HCT116 (cell line): ENCODE data around the gene RNASE9. TPM values are rescaled to one million over a fixed set of nuclear protein-coding genes. Genes with fewer than 3 reads are reported as not detected.

Experiments
- ATAC-seq: fragments of 200-7000 bp; cut with Tn5 transposase; 2 replicates; pipeline ENCODE4 v1.9.1; 2020; ENCODE audit warnings: mild to moderate bottlenecking, moderate library complexity
- BruUV-seq: library from RNA; stranded (reverse); fragments of 400-500 nt; replicated peaks from 2 replicates; lab custom pipeline; 2021; lab: Mats Ljungman, UMichigan
- CTCF ChIA-PET: fragments of 300-600 bp; sonication (Branson Sonifier 250); formaldehyde crosslinking; loops from one replicate; lab custom pipeline; 2021; ENCODE audit warnings: antibody characterized with exemption; lab: Charles Lee
- POLR2A ChIA-PET: fragments of 300-600, 350-600 bp; sonication (Branson Sonifier 250); formaldehyde crosslinking; loops from one replicate; lab custom pipeline; 2021; ENCODE audit warnings: antibody characterized with exemption; lab: Charles Lee
- RAD21 ChIA-PET, 2 experiments: fragments of 300-600 bp; sonication (Branson Sonifier 250); formaldehyde crosslinking; loops; one replicate each; lab custom pipeline; 2023; ENCODE audit warnings: low total read pairs in 2 of 2; ENCODE audit not compliant: uncharacterized antibody in 2 of 2, unreplicated experiment in 2 of 2, low non-redundant PET in 1 of 2; lab: Charles Lee
- DNase-seq: peaks from one replicate; pipeline ENCODE4 v3.0.0-alpha.2; 2010; ENCODE audit warnings: low read depth, low spot score
- H2AFZ ChIP-seq: fragments of 200-600 bp; shearing (Covaris generic), sonication (generic); 2 replicates; pipeline ENCODE4 v1.6.1; 2017; ENCODE audit warnings: low read depth, mixed run types, mixed read lengths, antibody characterized with exemption, low read length; ENCODE audit not compliant: poor library complexity, severe bottlenecking
- H3K27ac ChIP-seq: 2 replicates; pipeline ENCODE4 v1.5.1; 2012; ENCODE audit warnings: low read depth, low read length
- H3K27me3 ChIP-seq: fragments of 200-600 bp; sonication (generic); 2 replicates; pipeline ENCODE4 v1.6.1; 2016; ENCODE audit warnings: mixed run types, low read length, mixed read lengths; ENCODE audit not compliant: insufficient read depth
- H3K36me3 ChIP-seq, 2 experiments: fragments of 200-500 bp in 1 of 2; fragments of 200-600 bp in 1 of 2; sonication (Bioruptor generic) in 1 of 2; sonication (generic) in 1 of 2; 2 replicates each; pipeline versions ENCODE4 v1.5.1 to v1.6.1; 2014 to 2016; ENCODE audit warnings: low read length in 2 of 2, inconsistent platforms in 1 of 2, mixed read lengths in 1 of 2, mixed run types in 1 of 2; ENCODE audit not compliant: insufficient read depth in 2 of 2, control insufficient read depth in 1 of 2
- H3K4me1 ChIP-seq, 2 experiments: fragments of 200-600 bp in 1 of 2; sonication (generic) in 1 of 2; 2 replicates each; pipeline versions ENCODE4 v1.5.1 to v1.6.1; 2012 to 2017; ENCODE audit warnings: low read length in 2 of 2, inconsistent platforms in 1 of 2, mild to moderate bottlenecking in 1 of 2, mixed read lengths in 1 of 2, mixed run types in 1 of 2, moderate library complexity in 1 of 2; ENCODE audit not compliant: insufficient read depth in 2 of 2, control insufficient read depth in 1 of 2
- H3K4me2 ChIP-seq: fragments of 200-600 bp; sonication (generic); 2 replicates; pipeline ENCODE4 v1.6.1; 2017; ENCODE audit warnings: mixed run types, low read length, mixed read lengths
- H3K4me3 ChIP-seq, 2 experiments: fragments of 200-600 bp in 1 of 2; sonication (generic) in 1 of 2; replicated peaks in 1 of 2; 2 replicates each; pipeline ENCODE4 v1.5.1; 2011 to 2016; ENCODE audit warnings: low read length in 2 of 2, control low read depth in 1 of 2, low read depth in 1 of 2, mild to moderate bottlenecking in 1 of 2, mixed read lengths in 1 of 2, mixed run types in 1 of 2
- H3K79me2 ChIP-seq: fragments of 200-600 bp; sonication (generic); 2 replicates; pipeline ENCODE4 v1.6.1; 2017; ENCODE audit warnings: mild to moderate bottlenecking, mixed run types, low read length, moderate library complexity, mixed read lengths; ENCODE audit not compliant: insufficient read depth
- H3K9ac ChIP-seq: fragments of 200-600 bp; sonication (generic); 2 replicates; pipeline ENCODE4 v1.6.1; 2016; ENCODE audit warnings: low read length, mixed read lengths
- H3K9me2 ChIP-seq: fragments of 200-600 bp; sonication (generic), shearing (Covaris generic); 2 replicates; pipeline ENCODE4 v1.6.1; 2017; ENCODE audit warnings: mixed run types, mild to moderate bottlenecking, moderate library complexity; ENCODE audit not compliant: insufficient read depth
- H3K9me3 ChIP-seq, 2 experiments: fragments of 200-500 bp in 1 of 2; fragments of 200-600 bp in 1 of 2; sonication (Bioruptor generic) in 1 of 2; sonication (generic) in 1 of 2; 2 replicates each; pipeline ENCODE4 v1.6.1; 2014 to 2017; ENCODE audit warnings: low read length in 2 of 2, mixed read lengths in 2 of 2, inconsistent platforms in 1 of 2, low read depth in 1 of 2, mild to moderate bottlenecking in 1 of 2, mixed run types in 1 of 2, moderate library complexity in 1 of 2; ENCODE audit not compliant: control insufficient read depth in 1 of 2, insufficient read depth in 1 of 2
- H4K20me1 ChIP-seq: fragments of 200-600 bp; sonication (generic), shearing (Covaris generic); 2 replicates; pipeline ENCODE4 v1.6.1; 2017; ENCODE audit warnings: mixed run types, mild to moderate bottlenecking, moderate library complexity; ENCODE audit not compliant: insufficient read depth
- CBX3 ChIP-seq: IDR thresholded peaks from 2 replicates; pipeline ENCODE4 v1.6.1; 2012; ENCODE audit warnings: low read depth
- RAD21 ChIP-seq: IDR thresholded peaks from 2 replicates; pipeline ENCODE4 v1.6.1; 2012; ENCODE audit warnings: low read depth, mild to moderate bottlenecking
- SIN3A ChIP-seq: IDR thresholded peaks from 2 replicates; pipeline ENCODE4 v1.6.1; 2012; ENCODE audit warnings: low read depth
- intact Hi-C: fragments of 100-400 bp; cut with micrococcal nuclease; formaldehyde crosslinking; loops from 2 replicates; pipeline ENCODE4 v1.10.0; 2022
- total RNA-seq: library from RNA; stranded (reverse); gene quantifications from one replicate; pipeline ENCODE4 v1.2.1, GENCODE V29; 2021; ENCODE audit not compliant: unreplicated experiment
- TF ChIP-seq, protein P1 (sequence below): IDR thresholded peaks from 2 replicates; pipeline ENCODE4 v1.6.1; 2012
- TF ChIP-seq, protein P2 (sequence below), 3 experiments: fragments of 200-600 bp in 1 of 3; sonication (generic) in 1 of 3; IDR thresholded peaks in 2 of 3; conservative IDR thresholded peaks in 1 of 3; 2 replicates each; pipeline ENCODE4 v1.5.1; 2012 to 2017; ENCODE audit warnings: low read depth in 2 of 3, low read length in 2 of 3, antibody characterized with exemption in 1 of 3, borderline replicate concordance in 1 of 3, control low read depth in 1 of 3, mild to moderate bottlenecking in 1 of 3, mixed read lengths in 1 of 3, mixed run types in 1 of 3, moderate library complexity in 1 of 3; ENCODE audit not compliant: insufficient read depth in 1 of 3

RNASE9 gene
- total RNA-seq, 1 experiment from 2014 or later, result not detected

DNA sequence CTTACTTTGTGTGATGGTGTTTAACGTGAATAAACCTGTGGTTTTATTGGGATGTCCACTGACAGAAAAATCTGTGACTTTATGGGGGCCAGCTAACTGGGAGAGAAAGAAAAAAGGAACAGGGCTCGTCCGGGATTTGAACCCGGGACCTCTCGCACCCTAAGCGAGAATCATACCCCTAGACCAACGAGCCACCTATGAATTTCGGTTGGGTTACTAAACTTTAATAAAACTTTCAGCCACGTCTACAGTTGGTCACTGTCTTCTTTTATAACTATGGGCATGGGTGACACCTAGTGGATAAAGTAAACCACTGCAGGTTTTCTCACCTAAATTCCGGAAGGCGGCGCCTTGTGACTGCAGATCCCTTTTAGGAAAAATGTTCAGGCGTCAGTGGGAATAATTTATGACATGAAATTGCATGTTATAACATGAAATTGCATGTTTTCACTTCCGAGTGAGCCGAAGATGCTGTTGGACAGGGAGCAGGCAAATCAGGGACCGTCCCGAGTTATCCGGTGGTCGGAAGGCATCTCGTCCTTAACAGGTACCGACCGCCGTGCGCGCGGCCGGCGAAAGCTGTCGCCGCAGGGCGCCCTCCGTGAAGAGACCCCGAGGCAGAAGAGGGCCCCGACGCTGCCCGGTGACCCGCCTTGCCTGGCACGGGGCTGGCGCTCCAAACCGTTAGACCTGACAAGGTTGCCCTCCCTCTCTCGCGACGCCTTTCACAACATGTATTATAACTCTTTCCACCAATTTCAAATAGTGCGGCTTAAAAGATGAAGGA, 48.6 kb upstream of the RNASE9 start:
- Histone ChIP-seq H3K79me2 (no peaks in the 10 kb centered on the region), H3K9me3 (no peaks in the 10 kb centered on the region), H3K9ac (peak overlapping the region; percentile 29; the same call in 1 of the 2 replicates), H3K27me3 (no peaks in the 10 kb centered on the region), H2AFZ (peak overlapping the region; percentile 54), H3K36me3 (no peaks in the 10 kb centered on the region), H3K4me2 (peak overlapping the region; percentile 87), H3K9me2 (no peaks in the 10 kb centered on the region), H3K27ac (0 out of 2 replicates have a peak overlapping the region, but pooled peaks have one; percentile 19), H3K4me1 (peaks cover 6 to 32% of the 10 kb centered on the region in 2 experiments), H3K4me3 (peak overlapping the region; percentile 48 to 59)
- ChIA-PET RAD21 (interaction anchor here in 1 of 2 experiments (0.6 to 0.9 kb wide), 2 partner anchors 79 to 275 kb away, joined by 3 read pairs; no protein-coding TSS in a partner anchor), CTCF (interaction anchor here (1.0 to 5.6 kb wide), 8 partner anchors 48 to 282 kb away, joined by 3 to 32 read pairs (median 6); partner anchors contain the start of genes PARP2, PIP4P1 and RNASE4), POLR2A (interaction anchor here (1.1 to 1.6 kb wide), 3 partner anchors 10 to 266 kb away, joined by 3 to 5 read pairs (median 3); partner anchors contain the start of gene PARP2)
- DNase-seq, result peak; percentile 84
- no TSS peak for BruUV-seq
- TF ChIP-seq RAD21 (peak; percentile 95), SIN3A (no peak), CBX3 (no peak)
- TF ChIP-seq, protein P1, sequence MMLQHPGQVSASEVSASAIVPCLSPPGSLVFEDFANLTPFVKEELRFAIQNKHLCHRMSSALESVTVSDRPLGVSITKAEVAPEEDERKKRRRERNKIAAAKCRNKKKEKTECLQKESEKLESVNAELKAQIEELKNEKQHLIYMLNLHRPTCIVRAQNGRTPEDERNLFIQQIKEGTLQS, result peak; percentile 94
- TF ChIP-seq, protein P2, sequence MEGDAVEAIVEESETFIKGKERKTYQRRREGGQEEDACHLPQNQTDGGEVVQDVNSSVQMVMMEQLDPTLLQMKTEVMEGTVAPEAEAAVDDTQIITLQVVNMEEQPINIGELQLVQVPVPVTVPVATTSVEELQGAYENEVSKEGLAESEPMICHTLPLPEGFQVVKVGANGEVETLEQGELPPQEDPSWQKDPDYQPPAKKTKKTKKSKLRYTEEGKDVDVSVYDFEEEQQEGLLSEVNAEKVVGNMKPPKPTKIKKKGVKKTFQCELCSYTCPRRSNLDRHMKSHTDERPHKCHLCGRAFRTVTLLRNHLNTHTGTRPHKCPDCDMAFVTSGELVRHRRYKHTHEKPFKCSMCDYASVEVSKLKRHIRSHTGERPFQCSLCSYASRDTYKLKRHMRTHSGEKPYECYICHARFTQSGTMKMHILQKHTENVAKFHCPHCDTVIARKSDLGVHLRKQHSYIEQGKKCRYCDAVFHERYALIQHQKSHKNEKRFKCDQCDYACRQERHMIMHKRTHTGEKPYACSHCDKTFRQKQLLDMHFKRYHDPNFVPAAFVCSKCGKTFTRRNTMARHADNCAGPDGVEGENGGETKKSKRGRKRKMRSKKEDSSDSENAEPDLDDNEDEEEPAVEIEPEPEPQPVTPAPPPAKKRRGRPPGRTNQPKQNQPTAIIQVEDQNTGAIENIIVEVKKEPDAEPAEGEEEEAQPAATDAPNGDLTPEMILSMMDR (IDR thresholded peaks at IDR 0.05 in 2 of 3, conservative IDR thresholded peaks at IDR 0.05 in 1 of 3; ENCODE audit: borderline replicate concordance in 1 of 3, insufficient read depth in 1 of 3, low read depth in 2 of 3, low read length in 2 of 3), result peak; percentile 85 to 99 (median 97)
- TF ChIP-seq, all 23 proteins: peak for 3
- intact Hi-C loops, result loop anchor here (1.0 to 10.0 kb wide), 7 partner anchors 74 to 365 kb away; partner anchors contain the start of genes APEX1, PNP and TEP1
- peak; percentile 22 for ATAC-seq
- no peaks in the 10 kb centered on the region for H4K20me1 ChIP-seq
